T-helper 22 cell (primary cell): ENCODE measurements around the gene MAN2A2.
"Not testable (repeated sequence)": the region's sequence is repeated elsewhere in the genome, so short reads cannot be mapped to it uniquely, and the experiment has no call there.

Experiments
- DNase-seq: peaks from one replicate; pipeline ENCODE4 v3.0.0-alpha.2; 2020; ENCODE audit warnings: low read depth

Gene MAN2A2

DNA sequence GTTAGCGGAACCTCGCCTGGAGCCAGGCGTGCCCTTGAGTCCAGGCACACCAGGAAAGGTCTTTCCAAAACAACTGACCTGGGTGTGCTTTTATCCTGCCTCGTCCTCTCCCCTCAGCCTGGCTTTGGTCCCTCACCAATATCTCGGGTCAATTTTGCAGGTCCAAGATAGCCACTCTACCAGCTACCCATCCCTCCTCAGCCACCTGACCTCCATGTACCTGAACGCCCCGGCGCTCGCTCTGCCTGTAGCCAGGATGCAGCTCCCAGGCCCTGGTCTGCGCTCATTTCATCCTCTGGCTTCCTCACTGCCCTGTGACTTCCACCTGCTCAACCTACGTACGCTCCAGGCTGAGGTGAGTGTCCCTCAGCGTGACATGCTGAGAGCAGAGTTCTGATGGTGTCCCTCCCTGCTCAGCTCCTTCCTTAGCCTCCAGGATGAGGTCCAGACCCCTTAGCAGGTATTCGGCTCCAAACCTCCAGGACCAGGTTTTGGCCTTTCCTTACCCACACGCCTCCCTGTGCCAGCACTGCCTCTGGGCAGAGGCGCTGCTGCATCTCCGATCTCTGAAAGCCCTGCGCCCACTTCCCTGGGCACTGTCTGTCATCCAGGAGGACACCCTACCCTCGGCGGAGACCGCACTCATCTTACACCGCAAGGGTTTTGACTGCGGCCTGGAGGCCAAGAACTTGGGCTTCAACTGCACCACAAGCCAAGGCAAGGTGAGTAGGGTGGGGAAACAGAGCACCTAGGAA, 15.1 kb downstream of the MAN2A2 start:
- DNase-seq = no peak

DNA sequence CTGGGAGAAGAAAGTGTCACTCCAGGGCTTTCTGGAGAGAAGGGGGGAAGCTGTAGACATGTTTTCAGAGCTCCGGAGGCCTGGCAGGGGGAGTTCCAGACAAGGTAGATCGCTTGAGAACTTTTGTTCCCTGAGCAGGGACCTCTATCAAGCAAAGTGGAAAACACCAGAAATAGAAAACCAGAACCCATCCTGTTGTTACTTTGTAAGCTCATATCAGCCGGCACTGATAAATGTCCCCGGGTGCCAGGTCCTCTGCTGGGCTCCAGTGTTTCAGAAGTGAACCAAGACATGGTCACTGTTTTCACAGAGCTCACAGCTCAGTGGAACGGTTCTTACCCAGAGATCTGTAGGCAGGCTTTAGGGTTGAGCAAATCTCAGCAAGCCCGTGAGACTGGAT, 15.7 kb downstream of the MAN2A2 start:
- no peak for DNase-seq

DNA sequence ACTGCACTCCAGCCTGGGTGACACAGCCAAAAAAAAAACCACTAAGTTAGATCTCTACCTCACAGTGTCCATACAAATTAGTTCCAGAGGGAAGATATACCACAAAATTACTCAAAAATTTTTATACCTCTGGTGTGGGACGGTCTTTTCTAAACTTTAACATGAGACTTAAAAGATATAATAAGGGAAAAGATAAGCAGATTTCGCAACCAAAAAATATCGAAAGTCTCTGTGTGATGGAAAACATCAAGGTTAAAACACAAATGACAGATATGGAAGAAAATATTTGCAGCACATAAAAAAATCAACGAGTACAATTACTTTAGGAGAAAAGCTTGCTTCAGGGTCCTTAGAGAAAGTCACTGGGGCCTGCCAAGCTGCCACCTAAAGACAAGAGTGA, 18.8 kb downstream of the MAN2A2 start:
- DNase-seq = no peak

DNA sequence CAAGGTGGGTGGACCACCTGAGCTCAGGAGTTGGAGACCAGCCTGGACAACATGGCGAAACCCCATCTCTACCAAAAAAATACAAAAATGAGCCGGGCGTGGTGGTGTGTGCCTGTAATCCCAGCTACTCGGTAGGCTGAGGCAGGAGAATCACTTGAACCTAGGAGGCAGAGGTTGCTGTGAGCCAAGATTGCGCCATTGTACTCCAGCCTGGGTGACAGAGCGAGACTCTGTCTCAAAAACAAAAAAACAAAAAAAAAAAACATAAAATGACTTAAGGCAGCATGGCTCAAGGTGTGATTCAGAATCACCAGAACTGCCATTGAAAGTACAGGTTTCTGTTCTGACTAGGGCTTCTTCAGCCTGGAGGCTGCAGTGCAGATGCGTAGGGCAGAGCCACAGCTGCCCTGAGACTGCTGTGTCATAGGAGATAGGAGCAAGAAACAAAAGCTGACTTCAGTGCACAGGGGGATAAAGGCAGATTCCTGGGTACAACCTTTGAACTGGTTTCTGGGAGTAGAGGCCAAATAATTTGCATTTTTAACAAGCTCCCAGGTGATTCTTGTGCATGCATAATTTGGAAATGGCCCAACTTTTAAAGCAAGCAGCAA, 19.7 kb downstream of the MAN2A2 start:
- DNase-seq = not testable (repeated sequence)

DNA sequence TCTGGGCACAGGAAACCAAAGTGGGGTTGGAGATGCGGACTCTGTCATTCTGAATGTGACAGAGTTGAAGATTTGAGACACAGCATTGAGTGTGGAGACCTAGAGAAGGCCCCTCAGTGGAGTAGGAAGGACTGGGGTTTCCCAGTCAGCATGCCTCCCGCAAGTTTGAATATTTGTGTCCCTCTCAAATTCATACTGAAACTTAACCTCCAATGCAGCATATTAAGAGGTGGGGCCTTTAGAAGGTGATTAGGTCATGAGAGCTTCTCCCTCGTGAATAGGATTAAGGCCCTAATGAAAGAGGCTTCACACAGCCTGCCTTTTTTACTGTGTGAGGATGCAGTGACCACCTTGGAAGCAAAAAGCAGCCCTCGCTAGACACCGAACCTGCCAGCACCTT, 21.3 kb downstream of the MAN2A2 start:
- no peak for DNase-seq

DNA sequence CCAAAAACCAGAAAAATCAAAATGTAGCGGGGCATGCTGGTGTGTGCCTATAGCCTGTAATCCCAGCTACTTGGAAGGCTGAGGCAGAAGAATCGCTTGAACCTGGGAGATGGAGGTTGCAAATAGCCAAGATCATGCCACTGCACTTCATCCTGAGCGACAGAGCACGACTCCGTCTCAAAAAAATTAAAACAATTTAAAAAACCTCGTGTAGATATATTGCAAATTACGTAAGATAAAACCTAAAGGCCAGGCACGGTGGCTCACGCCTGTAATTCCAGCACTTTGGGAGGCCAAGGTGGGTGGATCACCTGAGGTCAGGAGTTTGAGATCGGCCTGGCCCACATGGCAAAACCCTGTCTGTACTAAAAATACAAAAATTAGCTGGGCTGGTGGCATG, 23.7 kb downstream of the MAN2A2 start:
- not testable (repeated sequence) for DNase-seq

DNA sequence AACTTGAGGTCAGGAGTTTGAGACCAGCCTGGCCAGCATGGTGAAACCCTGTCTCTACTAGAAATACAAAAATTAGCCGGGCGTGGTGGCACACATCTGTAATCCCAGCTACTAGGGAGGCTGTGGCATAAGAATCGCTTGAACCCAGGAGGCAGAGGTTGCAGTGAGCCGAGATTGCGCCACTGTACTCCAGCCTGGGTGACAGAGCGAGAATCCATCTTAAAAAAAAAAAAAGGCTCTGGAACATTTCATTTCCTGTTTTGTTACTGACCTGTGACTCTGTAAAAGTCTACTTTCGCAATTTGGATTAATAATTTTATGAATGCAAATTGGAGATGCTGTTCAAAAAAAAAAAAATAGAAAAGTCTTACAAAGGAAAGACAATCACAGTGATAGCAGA, 25.0 kb downstream of the MAN2A2 start:
- DNase-seq = not testable (repeated sequence)

DNA sequence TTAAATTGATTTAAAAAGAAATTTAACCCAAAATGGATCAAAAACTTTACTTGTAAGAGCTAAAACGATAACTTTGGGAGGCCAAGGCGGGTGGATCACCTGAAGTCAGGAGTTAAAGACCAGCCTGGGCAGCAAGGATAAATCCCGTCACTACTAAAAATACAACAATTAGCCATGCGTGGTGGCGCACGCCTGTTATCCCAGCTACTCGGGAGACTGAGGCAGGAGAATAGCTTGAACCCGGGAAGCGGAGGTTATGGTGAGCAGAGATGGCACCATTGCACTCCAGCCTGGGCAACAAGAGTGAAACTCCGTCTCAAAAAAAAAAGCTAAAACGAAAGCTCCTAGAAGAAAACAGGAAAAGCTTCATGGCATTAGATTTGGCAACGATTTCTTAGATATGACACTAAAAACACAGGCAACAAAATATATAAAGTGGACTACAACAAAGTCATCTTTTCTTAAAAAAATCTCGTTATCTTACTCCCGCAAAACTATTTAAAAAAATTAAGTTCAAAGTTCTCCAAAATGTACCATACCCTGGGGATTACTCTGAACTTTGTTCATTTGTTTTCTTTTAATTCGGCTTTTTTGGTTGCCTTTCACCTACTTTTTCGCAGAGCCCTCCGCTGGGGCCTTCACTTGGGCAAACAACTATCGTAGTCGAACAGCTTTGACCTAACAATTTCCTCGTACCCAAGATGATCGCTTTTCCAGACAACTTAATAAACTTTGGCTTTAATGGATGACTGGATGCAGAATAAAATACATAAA, 26.3 kb downstream of the MAN2A2 start:
- no peak for DNase-seq

DNA sequence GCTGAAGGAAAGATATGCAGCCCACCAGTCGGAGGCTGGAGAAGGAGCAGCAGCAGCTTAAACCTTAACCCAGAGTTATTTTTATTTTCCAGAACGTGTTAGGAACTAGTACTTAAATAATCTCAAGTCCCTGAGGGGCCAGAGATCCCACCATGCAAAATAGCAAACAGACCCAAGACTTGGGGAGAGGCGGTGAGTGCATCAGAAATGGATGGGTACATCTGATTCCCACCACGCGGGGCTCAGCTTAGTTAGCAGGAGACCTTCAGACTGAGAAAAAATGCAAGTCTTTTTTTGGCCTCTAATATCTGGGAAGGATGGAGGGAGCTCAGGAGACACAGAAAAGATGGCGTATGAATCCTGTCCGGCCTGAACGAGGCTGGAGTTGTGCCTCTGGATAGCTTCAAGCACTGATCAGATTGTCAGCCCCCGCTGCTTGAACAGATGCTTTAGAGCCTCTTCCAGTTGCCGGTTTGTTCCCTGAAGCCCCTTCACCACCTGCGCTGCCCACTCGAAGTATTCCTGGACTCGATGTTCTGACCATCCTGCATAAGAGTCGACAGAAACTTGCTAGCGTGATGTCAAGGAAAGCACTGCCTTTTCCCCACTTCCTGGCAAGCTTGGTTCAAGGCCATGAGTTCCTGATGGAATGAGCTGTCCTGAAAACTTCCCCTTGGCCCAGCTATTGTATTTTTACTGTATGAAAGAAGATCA, 27.9 kb downstream of the MAN2A2 start:
- DNase-seq = no peak

DNA sequence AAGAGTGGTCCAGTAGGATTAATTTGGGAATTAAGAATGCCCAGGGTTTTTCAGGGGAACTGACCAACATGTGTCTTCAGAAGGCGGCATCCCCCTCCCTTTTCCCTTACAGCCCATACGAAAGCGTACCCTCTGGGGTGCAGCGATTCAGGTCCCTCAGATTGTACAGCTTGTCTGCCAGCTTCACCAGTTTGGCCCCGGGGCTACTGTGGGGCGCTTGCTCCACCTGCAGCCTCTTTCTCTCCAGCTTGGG, 28.4 kb downstream of the MAN2A2 start:
- no peak for DNase-seq

DNA sequence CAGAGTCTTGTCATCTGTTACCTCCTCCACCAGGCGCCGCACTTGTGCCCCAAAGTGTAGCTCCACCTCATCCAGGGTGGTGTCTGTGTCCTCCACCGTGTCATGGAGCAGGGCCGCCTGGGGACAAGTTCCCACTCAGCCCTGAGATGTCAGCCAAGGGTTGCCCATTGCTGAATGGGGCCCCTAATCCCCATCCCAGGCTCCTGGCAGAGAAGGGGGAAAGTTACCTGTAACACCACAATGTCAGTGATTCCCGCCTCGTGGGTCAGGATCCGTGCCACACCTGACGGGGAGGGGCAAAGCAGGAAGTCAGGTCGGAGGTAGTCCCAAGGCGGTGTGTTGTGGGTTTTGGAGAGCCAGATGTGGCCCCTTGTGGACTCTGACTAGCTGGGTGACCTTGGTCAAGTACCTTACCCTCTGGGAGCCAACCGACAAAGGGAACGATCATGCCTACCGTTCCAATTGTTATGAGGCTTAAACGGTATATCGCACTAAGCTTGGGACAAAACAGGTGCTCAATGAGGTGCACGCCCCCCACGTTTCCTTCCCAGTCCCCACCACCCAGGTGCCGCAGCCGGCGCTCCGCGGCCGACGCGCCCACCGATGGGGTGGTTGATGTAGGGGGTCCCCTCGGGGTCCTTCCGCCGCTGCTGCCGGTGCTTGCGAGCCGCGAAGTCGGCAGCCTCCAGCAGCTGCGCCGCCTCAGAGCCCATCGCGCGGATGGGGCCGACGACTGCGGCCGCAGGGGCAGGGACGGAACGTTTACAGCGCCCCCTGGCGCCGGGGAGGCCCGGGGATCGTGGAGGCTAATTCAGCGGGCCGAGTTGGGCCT, 28.9 kb downstream of the MAN2A2 start, which contains the start of gene HDDC3:
Gene HDDC3, minus strand, starts transcription at position 722 of the 832 bp plus-strand sequence. Its CDS starts 9 bp downstream, at position 713.
- DNase-seq = peak; percentile 74

DNA sequence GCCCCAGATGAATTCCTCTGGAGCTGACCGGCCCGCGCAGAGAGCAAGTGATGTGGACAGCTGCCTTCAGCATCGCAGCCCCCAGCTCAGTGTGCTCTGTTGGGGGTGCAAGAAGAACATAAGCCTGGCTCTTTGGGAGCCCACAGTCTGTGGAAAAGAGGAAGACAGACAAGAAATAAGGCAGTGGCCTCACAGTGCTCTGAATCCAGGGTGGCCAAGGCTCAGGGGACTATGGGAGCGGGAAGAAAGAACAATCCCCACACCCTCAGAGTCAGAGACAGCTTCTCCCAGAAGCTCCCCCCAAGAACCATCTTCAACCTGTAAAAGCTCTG, 29.5 kb downstream of the MAN2A2 start:
- DNase-seq = no peak

DNA sequence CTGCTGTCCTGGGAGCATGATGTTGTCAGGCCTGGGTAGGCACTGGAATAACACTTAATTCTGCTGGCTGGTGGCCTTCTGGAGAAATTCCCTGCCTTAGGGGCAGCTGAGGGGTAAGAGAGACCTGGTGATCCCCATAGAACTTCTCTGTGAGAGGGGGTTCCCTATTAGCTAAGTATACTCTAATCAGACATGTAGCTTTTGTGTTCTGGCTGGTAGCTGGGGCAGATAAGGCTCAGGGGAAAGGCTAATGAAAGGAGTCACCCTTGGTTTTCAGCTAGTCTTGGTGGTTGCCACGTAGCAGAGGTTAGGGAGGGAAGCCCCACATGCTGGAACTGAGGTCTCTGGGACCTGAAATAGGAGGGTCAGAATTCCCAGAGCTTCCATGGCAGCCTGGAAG, 30.2 kb downstream of the MAN2A2 start:
- no peak for DNase-seq

DNA sequence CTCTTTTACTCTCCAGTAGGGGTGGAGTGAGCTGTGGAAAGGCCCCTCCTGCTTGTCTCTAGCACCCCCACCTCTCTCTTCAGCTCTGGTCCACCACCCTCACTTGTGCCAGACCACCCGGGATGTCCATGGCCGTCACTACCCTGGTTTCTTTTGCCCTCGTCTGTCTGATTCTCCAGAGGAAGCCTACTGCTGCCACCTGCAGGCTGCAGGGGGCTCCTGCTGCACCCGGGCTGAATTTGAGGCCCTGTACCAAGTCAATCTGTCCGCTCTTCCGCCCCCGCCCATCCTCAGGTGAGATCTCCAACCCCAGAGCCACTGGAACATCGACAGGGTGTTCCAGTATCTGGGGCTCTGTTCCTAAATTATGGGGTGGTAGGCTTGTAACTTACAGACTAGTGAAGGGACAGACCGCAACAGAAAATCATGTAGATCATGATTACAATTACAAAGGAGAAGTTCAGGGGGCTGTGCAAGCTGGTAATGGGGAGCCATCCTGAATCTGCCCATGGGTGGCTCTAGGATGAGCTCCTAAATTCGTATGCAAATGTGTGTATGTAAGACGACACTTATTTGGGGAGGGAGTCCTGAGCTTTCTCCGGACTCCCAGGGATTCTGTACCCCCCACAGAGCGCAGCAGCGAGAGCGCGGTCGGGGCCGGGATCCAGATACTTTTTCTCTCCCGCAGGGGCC, 31.3 kb downstream of the MAN2A2 start:
- DNase-seq = peak; percentile 72

DNA sequence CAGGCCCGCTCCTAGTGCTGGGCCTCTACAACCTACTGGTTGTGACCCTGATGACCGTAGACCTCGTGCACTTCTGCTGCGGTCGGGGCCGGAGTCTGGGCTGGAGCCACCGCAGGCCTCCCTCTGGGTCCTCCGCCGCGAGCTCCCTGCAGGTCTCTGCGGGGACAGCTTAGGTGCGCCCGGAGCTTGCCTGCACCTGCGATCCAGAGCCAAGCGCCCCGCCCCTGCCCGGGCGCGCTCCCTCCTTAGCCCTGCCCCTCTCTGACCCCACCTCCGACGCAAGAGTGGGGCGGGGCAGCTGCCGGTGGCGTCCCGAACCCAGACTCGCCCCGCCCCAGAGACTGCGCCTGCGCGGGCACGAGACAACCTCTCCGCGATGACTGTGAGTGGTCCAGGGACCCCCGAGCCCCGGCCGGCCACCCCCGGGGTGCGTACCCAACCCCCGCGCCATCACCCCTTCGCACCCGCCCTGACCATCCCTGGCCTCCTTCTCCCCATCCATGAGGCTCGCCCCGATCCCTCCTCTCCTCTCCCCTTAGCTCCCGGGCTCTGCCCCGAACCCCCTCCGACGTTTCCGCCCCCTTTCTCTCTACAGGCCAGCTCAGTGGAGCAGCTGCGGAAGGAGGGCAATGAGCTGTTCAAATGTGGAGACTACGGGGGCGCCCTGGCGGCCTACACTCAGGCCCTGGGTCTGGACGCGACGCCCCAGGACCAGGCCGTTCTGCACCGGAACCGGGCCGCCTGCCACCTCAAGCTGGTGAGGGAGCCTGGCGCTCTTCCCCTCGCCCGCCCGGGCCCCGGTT, 32.0 kb downstream of the MAN2A2 start, which contains the start of gene UNC45A:
Gene UNC45A, plus strand, starts transcription at position 337 of the 803 bp plus-strand sequence. Its CDS starts 40 bp downstream, at position 377.
- DNase-seq = peak; percentile 91

DNA sequence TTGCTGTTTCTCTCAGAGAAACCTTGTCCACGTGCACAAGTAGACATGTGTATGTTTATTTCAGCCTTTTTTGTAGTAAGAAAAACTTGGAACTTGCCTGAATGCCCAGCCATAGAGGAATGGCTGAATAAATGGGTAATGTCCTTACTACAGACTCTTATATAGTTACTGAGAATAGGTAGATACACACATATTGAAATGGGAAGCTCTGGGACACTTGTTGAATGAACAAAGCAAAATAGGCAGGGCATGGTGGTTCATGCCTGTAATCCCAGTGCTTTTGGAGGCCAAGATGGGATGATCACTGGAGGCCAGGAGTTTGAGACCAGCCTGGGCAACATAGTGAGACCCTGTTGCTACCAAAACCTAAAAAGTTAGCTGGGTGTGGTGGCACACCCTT, 33.7 kb downstream of the MAN2A2 start:
- no peak for DNase-seq

DNA sequence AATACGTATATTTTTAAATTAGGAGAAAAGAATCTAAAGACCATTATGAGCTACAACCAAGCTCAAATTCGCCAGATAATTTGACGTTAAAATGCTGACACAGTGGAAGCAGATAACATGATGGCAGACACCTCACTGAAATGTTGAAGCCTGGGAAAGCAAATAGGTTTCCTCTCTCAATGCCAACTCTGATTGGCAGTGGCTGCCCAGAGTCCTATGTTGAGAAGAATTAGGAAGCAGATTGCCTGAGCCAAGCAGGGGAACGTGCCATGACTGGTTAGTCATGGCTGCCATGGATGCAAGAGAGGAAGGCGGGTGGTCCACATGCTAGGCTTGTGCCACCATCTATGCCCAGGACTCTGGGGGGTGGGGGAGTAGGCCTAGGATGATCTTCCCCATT, 35.2 kb downstream of the MAN2A2 start:
- no peak for DNase-seq

DNA sequence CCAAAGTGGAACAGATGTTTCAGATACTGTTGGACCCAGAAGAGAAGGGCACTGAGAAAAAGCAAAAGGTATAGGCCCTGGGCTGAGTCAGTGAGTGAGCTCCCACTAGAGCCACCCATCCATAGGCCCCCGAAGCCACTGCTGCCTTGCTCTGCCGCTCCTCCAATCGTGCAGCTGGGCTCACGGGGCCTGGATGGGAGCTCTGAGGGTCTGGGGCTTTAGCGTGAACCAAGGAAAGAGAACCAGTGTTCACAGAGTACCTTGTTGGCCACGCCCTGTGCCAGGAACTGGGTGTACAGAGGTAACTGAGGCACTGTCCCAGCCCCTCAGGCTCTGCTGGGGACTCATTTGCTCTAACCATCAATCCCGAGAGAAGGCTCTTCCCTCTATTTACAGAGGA, 36.7 kb downstream of the MAN2A2 start:
- DNase-seq = no peak

DNA sequence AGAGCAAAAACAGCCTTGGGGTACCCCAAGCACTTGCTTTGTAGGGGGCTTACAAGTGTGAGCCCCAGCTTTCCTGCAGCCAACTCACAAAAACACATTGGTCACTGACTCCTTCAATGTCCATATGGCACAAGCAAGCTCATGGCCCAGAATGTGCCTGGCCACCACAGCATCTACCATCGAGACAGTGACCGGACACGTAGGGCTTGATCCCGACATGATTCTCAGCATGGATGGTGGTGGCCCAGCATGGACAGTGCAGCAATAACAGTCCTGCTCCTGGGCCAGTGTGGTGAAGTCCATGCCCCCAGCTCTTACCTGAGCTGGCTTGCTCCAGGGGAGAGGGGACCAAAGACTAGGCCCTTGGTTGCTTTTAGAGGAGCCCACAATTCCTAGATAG, 37.9 kb downstream of the MAN2A2 start:
- DNase-seq = no peak
